Measurements from ENCODE around the gene PLEKHG7.
"Not testable (repeated sequence)": the region's sequence is repeated elsewhere in the genome, so short reads cannot be mapped to it uniquely, and the experiment has no call there.

The PLEKHG7 gene

GRCh38 chr12:92735131-92735721 is 32.4 kb downstream of the PLEKHG7 start:
- Histone ChIP-seq H3K4me3 (peak overlapping the region; percentile 64), H3K36me3 (ENCODE audit: insufficient read depth, low read length) (no peaks in the 10 kb centered on the region), H3K9me3 (ENCODE audit: low read depth, low read length) (no peaks in the 10 kb centered on the region), H3K27ac (peak overlapping the region; percentile 81), H3K9ac (ENCODE audit: insufficient read length) (no peak overlapping the region)
- DNase-seq (ENCODE audit: low read depth, low spot score) = peak; percentile 95
- no peak for TF ChIP-seq EZH2 (IDR thresholded peaks at IDR 0.05)
- TF ChIP-seq POLR2AphosphoS5 (IDR thresholded peaks at IDR 0.05; ENCODE audit: borderline replicate concordance, low read depth, low read length) = no peak
- peak; percentile 42 for TF ChIP-seq FOXP2 (optimal IDR thresholded peaks at IDR 0.05; ENCODE audit: control extremely low read depth, extremely low read length, insufficient read depth)

GRCh38 chr12:92736605-92737004 is 33.8 kb downstream of the PLEKHG7 start:
- H3K36me3 ChIP-seq (ENCODE audit: insufficient read depth, low read length) = no peaks in the 10 kb centered on the region
- no peak for DNase-seq (ENCODE audit: low read depth, low spot score)
- TF ChIP-seq FOXP2 (optimal IDR thresholded peaks at IDR 0.05; ENCODE audit: control extremely low read depth, extremely low read length, insufficient read depth) (no peak), POLR2AphosphoS5 (IDR thresholded peaks at IDR 0.05; ENCODE audit: borderline replicate concordance, low read depth, low read length) (no peak), EZH2 (IDR thresholded peaks at IDR 0.05) (no peak)
- H3K27ac ChIP-seq = no peak overlapping the region
- no peak overlapping the region for H3K9ac ChIP-seq (ENCODE audit: insufficient read length)
- H3K4me3 ChIP-seq = no peak overlapping the region
- H3K9me3 ChIP-seq (ENCODE audit: low read depth, low read length) = no peaks in the 10 kb centered on the region

- TF ChIP-seq EZH2 (IDR thresholded peaks at IDR 0.05) (no peak), POLR2AphosphoS5 (IDR thresholded peaks at IDR 0.05; ENCODE audit: borderline replicate concordance, low read depth, low read length) (no peak), FOXP2 (optimal IDR thresholded peaks at IDR 0.05; ENCODE audit: control extremely low read depth, extremely low read length, insufficient read depth) (no peak)
- H3K36me3 ChIP-seq (ENCODE audit: insufficient read depth, low read length) = no peaks in the 10 kb centered on the region
- H3K9me3 ChIP-seq (ENCODE audit: low read depth, low read length) = no peaks in the 10 kb centered on the region
- no peak overlapping the region for H3K9ac ChIP-seq (ENCODE audit: insufficient read length)
- DNase-seq (ENCODE audit: low read depth, low spot score) = no peak
- no peak overlapping the region for H3K4me3 ChIP-seq
- no peak overlapping the region for H3K27ac ChIP-seq
Measured at GRCh38 chr12:92737855-92738850, 35.4 kb downstream of the PLEKHG7 start.

GRCh38 chr12:92739113-92739512 is 36.3 kb downstream of the PLEKHG7 start:
- no peak for DNase-seq (ENCODE audit: low read depth, low spot score)
- H3K27ac ChIP-seq = no peak overlapping the region
- no peak overlapping the region for H3K4me3 ChIP-seq
- TF ChIP-seq EZH2 (IDR thresholded peaks at IDR 0.05) (no peak), POLR2AphosphoS5 (IDR thresholded peaks at IDR 0.05; ENCODE audit: borderline replicate concordance, low read depth, low read length) (no peak), FOXP2 (optimal IDR thresholded peaks at IDR 0.05; ENCODE audit: control extremely low read depth, extremely low read length, insufficient read depth) (no peak)
- no peak overlapping the region for H3K9ac ChIP-seq (ENCODE audit: insufficient read length)
- H3K36me3 ChIP-seq (ENCODE audit: insufficient read depth, low read length) = no peaks in the 10 kb centered on the region
- H3K9me3 ChIP-seq (ENCODE audit: low read depth, low read length) = no peaks in the 10 kb centered on the region

- TF ChIP-seq EZH2 (IDR thresholded peaks at IDR 0.05) (no peak), FOXP2 (optimal IDR thresholded peaks at IDR 0.05; ENCODE audit: control extremely low read depth, extremely low read length, insufficient read depth) (no peak), POLR2AphosphoS5 (IDR thresholded peaks at IDR 0.05; ENCODE audit: borderline replicate concordance, low read depth, low read length) (no peak)
- Histone ChIP-seq H3K9me3 (ENCODE audit: low read depth, low read length) (no peaks in the 10 kb centered on the region), H3K4me3 (no peak overlapping the region), H3K36me3 (ENCODE audit: insufficient read depth, low read length) (no peaks in the 10 kb centered on the region), H3K9ac (ENCODE audit: insufficient read length) (no peak overlapping the region), H3K27ac (no peak overlapping the region)
- DNase-seq (ENCODE audit: low read depth, low spot score) = no peak
Measured at GRCh38 chr12:92740411-92740810, 37.6 kb downstream of the PLEKHG7 start.

- Histone ChIP-seq H3K27ac (no peak overlapping the region), H3K9ac (ENCODE audit: insufficient read length) (no peak overlapping the region), H3K4me3 (no peak overlapping the region), H3K36me3 (ENCODE audit: insufficient read depth, low read length) (no peaks in the 10 kb centered on the region), H3K9me3 (ENCODE audit: low read depth, low read length) (no peaks in the 10 kb centered on the region)
- DNase-seq (ENCODE audit: low read depth, low spot score) = no peak
- no peak for TF ChIP-seq EZH2 (IDR thresholded peaks at IDR 0.05)
- TF ChIP-seq FOXP2 (optimal IDR thresholded peaks at IDR 0.05; ENCODE audit: control extremely low read depth, extremely low read length, insufficient read depth) = no peak
- no peak for TF ChIP-seq POLR2AphosphoS5 (IDR thresholded peaks at IDR 0.05; ENCODE audit: borderline replicate concordance, low read depth, low read length)
Measured at GRCh38 chr12:92743026-92743425, 40.2 kb downstream of the PLEKHG7 start.

GRCh38 chr12:92745856-92746550 is 43.2 kb downstream of the PLEKHG7 start:
- no peaks in the 10 kb centered on the region for H3K36me3 ChIP-seq (ENCODE audit: insufficient read depth, low read length)
- H3K27ac ChIP-seq = no peak overlapping the region
- no peak overlapping the region for H3K9ac ChIP-seq (ENCODE audit: insufficient read length)
- TF ChIP-seq POLR2AphosphoS5 (IDR thresholded peaks at IDR 0.05; ENCODE audit: borderline replicate concordance, low read depth, low read length) (no peak), FOXP2 (optimal IDR thresholded peaks at IDR 0.05; ENCODE audit: control extremely low read depth, extremely low read length, insufficient read depth) (no peak), EZH2 (IDR thresholded peaks at IDR 0.05) (no peak)
- no peak overlapping the region for H3K4me3 ChIP-seq
- no peaks in the 10 kb centered on the region for H3K9me3 ChIP-seq (ENCODE audit: low read depth, low read length)
- no peak for DNase-seq (ENCODE audit: low read depth, low spot score)

GRCh38 chr12:92747151-92747550 is 44.4 kb downstream of the PLEKHG7 start:
- no peak for DNase-seq (ENCODE audit: low read depth, low spot score)
- no peak overlapping the region for H3K27ac ChIP-seq
- H3K4me3 ChIP-seq = no peak overlapping the region
- no peak overlapping the region for H3K9ac ChIP-seq (ENCODE audit: insufficient read length)
- TF ChIP-seq POLR2AphosphoS5 (IDR thresholded peaks at IDR 0.05; ENCODE audit: borderline replicate concordance, low read depth, low read length) = no peak
- no peak for TF ChIP-seq EZH2 (IDR thresholded peaks at IDR 0.05)
- TF ChIP-seq FOXP2 (optimal IDR thresholded peaks at IDR 0.05; ENCODE audit: control extremely low read depth, extremely low read length, insufficient read depth) = no peak
- H3K9me3 ChIP-seq (ENCODE audit: low read depth, low read length) = no peaks in the 10 kb centered on the region
- no peaks in the 10 kb centered on the region for H3K36me3 ChIP-seq (ENCODE audit: insufficient read depth, low read length)

- not testable (repeated sequence) for DNase-seq (ENCODE audit: low read depth, low spot score); H3K4me3 ChIP-seq
Measured at GRCh38 chr12:92749691-92750090, 46.9 kb downstream of the PLEKHG7 start.

More at GRCh38 chr12:92749691-92750090, 46.9 kb downstream of the PLEKHG7 start:
- not testable (repeated sequence) for H3K27ac ChIP-seq; H3K36me3 ChIP-seq (ENCODE audit: insufficient read depth, low read length); H3K9ac ChIP-seq (ENCODE audit: insufficient read length); H3K9me3 ChIP-seq (ENCODE audit: low read depth, low read length)
